KOPT-K1 (cell line): Measurements from ENCODE around the gene TOR4A.
A peak's percentile ranks its signal among the peaks of the same experiment; 100 is the strongest.

Experiments used
- H3K27ac ChIP-seq: fragments of 200-600 bp; sonication (generic); 2 replicates; pipeline ENCODE4 v1.5.1; 2016; ENCODE audit warnings: antibody characterized with exemption, mild to moderate bottlenecking, low read depth, low read length; ENCODE audit not compliant: poor library complexity, severe bottlenecking
- H3K36me3 ChIP-seq: fragments of 200-600 bp; sonication (generic); 2 replicates; pipeline ENCODE4 v1.5.1; 2017; ENCODE audit warnings: antibody characterized with exemption, mild to moderate bottlenecking, low read length, moderate library complexity; ENCODE audit not compliant: insufficient read depth
- H3K9me3 ChIP-seq: fragments of 200-600 bp; sonication (generic); 2 replicates; pipeline ENCODE4 v1.5.1; 2017; ENCODE audit warnings: antibody characterized with exemption, low read length, mild to moderate bottlenecking; ENCODE audit not compliant: insufficient read depth, poor library complexity, severe bottlenecking

The TOR4A gene

DNA sequence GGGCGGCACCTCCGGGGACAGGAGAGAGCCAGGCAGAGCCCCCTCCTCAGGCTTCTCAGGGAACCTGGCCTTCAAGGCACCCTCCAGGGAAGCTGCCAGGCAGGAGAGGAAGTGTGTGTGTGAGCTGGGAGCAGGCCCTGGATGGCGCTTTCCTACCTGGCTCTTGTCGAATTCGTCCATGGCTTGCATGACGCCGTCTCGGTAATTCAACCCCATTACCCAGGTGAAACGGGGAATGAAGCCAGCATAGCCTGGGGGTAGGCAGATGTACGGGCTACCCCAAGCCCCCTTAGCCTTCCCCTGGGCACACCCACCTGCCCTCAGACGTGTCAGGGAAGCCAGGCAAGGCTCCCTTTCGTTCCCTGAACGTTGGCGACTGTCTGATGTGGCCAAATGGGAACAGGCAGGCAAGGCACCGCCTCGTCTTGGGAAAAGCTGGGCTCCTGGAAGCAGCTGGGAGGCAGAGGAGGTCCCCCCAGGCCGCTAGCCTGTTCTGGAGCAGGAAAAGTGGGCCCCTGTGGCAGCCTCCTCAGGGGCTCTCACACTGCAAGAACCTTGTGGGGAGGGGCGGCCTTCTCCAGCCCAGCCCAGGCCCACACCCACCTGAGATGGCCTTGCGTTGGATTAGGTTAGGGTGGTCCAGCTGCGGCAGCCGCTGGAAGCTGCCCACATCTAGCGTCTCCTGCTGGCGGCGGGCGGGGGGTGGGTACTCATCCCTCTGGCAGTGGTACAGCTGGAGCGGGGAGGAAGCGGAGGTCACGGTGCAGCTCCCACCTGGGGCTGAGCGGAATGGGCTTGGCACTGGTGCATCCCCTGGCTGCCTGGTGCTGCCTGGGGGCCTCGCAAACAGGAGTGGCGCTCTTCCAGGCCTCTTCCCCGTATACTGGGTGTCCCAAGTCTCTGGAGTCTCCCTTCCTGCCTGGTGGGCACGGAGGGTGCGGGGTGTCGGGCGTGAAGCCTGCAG is 32.8 kb upstream of the TOR4A start:
- Histone ChIP-seq H3K27ac (no peak overlapping the region), H3K9me3 (no peaks in the 10 kb centered on the region), H3K36me3 (peaks cover 23% of the 10 kb centered on the region)

DNA sequence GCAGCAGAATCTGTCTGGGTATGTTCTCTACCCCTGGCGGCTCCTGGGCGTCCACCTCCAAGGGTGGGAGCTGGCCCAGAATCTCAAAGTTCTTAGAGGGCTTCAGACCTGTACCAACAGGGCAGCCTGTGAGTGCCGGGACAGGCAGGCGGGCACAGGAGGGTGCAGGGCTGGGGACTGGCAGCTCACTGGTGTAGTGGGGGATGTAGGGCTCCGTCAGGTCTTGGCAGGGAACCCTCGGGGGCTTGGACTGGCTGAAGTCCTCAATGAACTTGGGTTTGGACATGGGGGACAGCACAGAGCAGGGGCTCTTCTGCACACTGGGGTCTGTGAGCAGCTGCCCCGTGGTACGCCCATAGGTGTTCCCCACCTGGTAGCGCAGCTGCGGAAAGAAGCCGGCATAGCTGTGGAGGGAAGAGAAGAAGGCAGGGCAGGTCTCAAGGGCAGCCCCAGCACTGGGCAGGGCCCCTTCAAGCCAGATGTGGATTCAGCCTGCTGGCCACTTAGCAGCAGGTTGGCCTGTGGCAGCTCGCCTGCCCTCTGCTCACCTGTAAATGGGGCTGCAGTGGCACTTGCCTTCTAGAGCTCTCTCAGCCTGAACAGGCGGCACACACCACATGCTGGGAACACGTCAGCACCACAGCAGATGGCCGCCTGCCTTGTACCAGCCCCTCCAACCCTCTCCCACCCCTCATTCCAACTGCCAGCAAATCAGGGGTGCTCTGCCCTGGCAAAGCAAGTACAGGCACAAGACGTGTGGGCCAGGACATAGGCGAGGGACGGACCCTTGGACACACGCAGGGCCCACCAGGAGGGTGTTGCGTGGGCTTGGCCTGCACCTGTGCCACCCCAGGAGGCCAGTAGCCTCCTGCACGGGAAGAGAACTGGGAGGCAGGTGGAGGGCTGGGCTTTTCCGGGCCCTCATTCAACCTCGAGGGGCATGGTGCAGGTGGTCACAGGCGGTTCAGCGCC is 31.8 kb upstream of the TOR4A start:
- Histone ChIP-seq H3K9me3 (no peaks in the 10 kb centered on the region), H3K36me3 (peaks cover 23% of the 10 kb centered on the region), H3K27ac (no peak overlapping the region)

DNA sequence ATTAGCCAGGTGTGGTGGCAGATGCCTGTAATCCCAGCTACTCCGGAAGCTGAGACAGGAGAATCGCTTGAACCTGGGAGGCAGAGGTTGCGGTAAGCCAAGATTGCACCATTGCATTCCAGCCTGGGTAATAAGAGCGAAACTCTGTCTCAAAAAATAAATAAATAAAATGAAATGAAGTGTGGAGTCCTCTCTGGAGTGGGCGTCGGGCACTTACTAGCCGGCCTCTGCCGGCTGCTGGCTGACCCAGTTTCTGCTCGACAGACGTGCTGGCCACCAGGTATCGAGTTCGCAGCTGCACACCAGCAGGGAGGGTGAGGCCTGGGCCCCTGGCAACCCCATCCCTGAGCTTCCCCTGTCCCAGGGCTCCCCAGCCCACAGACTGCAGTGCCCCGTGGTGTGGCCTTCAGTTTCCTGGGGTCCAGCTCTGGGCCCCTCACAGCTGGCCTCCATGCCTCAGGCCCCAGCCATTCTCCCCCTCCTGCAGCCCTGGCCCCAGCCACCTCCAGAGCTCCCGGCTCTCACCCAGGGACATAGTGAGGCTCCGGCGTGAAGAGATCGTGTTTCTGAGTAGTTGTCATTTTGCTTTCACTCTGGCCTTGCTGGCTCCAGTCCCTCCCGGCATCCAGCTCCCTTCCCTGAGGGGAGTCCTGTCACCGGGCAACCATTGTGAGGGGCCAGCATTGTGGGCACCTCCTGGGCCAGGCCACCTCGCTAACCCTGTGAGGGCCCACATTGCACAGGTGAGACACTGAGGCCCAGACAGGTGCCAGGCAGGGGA is 30.2 kb upstream of the TOR4A start:
- H3K36me3 ChIP-seq = peaks cover 18% of the 10 kb centered on the region
- H3K9me3 ChIP-seq = no peaks in the 10 kb centered on the region
- no peak overlapping the region for H3K27ac ChIP-seq

DNA sequence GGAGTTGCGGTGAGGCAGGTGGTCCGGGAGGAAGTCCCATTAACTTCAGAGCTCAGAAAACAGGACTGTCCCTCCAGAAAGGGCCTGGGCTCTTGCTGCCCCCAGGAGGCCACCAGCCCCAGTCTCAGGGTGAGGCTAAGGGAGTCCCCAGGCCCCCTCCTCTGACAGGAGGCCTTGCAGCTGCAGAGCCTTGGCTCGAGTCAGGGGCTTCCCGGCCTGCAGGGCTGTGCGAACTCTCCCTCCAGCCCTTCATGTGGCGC is 29.7 kb upstream of the TOR4A start:
- peaks cover 13% of the 10 kb centered on the region for H3K36me3 ChIP-seq
- H3K27ac ChIP-seq = no peak overlapping the region
- H3K9me3 ChIP-seq = no peaks in the 10 kb centered on the region

DNA sequence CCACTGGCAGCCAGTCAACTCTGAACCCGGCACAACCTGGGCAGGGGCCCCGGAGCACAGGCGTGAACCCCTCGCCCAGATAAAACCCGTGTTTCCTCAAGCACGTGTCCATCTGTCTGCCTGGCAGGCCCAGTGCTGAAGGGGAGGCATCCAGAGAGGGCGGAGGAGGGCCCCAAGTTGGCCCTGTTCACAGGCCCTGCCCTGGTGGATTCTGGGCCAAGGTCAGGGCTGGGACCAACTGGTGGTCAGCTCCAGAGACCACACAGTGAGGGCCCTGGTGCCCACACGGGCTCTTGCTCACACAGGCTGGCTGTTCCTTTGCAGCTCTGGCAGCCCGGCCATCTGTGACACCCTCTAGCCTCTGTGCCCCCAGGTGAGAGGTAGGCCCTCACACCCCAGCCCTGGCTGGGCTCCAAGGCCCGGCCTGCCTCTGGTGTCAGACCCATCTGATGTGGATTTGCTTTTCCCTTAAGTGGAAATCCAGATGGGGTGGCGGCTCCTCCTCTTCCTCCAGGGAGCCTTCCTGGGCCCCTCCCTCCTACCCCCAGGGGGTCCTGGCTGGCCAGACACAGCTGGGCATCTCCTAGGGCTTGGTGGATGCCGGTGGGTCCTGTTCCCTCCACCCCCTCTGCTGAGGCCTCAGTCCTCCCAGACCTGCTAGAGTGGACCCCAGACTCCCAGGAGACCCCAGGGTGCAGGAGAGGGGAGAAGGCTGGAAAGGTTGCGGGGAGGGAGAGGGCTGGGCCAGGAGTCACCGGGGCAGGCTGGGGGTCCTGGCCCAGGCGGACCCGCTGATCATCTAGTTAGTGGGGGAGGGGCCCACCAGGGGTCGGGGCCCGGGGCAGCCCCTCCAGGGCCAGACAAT is 27.0 kb upstream of the TOR4A start:
- Histone ChIP-seq H3K36me3 (no peaks in the 10 kb centered on the region), H3K9me3 (no peaks in the 10 kb centered on the region), H3K27ac (no peak overlapping the region)

DNA sequence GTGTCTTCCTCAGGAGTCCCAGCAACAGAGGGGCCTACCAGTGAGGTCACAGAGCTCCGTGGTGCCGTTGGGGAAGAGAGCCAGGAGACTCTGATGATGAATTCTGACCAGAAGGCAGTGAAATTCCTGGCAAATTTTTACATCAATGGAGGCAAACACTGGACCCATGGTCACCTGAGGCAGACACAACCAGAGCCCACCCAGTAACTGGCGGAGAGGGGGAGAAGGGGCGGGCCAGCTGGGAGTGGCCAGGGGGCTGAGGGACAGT is 26.4 kb upstream of the TOR4A start, which contains the start of gene STPG3:
Gene STPG3, plus strand, starts transcription at position 93 of the 268 bp plus-strand sequence. Its CDS starts 1 bp downstream, at position 94.
- Histone ChIP-seq H3K36me3 (no peaks in the 10 kb centered on the region), H3K27ac (no peak within 1 kb of the TSS)

DNA sequence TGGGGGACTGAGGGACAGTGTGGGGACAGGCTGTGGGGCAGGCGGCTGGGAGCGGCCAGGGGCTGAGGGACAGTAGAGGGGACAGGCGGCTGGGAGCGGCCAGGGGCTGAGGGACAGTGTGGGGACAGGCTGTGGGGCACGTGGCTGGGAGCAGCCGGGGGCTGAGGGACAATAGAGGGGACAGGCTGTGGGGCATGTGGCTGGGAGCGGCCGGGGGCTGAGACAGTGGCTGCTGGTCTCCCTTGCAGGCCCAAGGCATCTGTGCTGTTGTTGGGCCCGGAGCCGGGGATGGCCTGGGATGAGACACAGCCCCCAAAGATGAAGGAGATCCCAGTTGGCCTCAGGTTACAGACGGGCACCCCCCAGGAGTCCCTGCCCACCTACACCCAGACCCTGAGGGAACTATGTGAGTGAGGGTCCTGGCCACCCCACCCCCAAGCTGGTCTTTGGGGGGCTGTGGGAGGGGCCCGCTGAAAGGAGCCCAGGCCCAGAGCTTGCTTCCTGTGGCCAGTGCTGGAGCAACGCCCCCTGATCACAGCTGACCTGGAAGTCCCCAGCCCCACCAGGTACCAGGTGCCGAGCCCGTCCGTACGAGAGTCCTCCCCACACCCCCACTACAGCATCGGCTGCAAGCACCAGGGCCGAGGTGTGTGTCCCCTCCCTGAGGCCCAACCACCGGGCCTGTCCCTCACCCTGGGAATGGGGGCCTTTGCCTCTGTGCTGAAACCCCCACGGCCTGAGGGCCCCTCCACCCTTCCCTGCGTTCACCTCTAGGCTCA is 25.8 kb upstream of the TOR4A start:
- peaks cover 3% of the 10 kb centered on the region; the same call in 1 of the 2 replicates for H3K36me3 ChIP-seq
- H3K9me3 ChIP-seq = no peaks in the 10 kb centered on the region
- H3K27ac ChIP-seq = no peak overlapping the region

More for the DNA sequence above, 26.4 kb upstream of the TOR4A start, which contains the start of gene STPG3:
- H3K9me3 ChIP-seq = no peaks in the 10 kb centered on the region

DNA sequence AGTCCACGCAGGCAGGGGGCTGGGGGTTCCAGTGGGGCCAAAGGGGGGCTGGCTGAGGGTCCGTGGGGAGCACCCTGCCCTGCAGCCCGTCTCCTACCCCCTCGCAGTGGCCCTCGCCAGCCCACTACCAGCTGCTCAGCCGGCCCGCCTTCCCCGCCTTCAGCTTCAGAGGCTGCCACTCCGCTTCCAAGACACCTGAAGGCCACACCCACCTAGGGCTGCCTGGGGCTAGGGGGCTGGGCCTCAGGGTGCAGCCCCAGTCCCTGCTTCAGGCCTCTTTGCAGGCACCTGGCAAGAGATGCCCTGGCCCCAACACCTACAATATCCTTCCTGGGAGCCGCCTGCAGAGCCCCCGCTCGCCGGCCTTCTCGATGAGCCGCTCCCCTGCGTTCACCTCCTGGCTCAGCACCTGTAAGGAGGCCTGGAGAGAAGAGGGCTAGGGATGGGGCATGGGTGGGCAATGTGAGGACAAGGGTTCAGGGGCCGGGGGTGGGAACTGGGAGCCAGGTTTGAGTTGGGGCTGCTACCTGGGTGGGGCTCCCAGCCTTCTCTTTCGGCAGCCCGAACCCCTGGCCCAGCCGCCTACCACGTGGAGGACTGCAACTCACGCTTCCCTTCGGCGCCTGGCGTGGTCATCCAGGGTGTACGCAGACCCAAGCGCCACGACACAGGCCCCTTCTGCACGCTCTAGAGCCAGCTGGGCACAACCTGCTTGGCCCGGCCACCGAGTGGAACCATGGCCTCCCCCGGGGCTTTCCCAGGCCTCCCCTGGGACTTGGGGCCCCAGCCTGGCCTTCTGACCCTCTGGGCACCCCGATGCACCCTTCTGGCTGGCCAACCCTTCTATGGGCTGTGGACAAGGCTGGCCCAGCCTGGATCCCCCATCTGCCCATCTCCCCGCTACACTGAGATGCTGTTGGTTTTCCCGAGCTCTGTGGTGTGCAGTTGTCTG is 24.7 kb upstream of the TOR4A start:
- Histone ChIP-seq H3K27ac (no peak overlapping the region), H3K9me3 (no peaks in the 10 kb centered on the region), H3K36me3 (peaks cover 9% of the 10 kb centered on the region; the same call in 1 of the 2 replicates)

DNA sequence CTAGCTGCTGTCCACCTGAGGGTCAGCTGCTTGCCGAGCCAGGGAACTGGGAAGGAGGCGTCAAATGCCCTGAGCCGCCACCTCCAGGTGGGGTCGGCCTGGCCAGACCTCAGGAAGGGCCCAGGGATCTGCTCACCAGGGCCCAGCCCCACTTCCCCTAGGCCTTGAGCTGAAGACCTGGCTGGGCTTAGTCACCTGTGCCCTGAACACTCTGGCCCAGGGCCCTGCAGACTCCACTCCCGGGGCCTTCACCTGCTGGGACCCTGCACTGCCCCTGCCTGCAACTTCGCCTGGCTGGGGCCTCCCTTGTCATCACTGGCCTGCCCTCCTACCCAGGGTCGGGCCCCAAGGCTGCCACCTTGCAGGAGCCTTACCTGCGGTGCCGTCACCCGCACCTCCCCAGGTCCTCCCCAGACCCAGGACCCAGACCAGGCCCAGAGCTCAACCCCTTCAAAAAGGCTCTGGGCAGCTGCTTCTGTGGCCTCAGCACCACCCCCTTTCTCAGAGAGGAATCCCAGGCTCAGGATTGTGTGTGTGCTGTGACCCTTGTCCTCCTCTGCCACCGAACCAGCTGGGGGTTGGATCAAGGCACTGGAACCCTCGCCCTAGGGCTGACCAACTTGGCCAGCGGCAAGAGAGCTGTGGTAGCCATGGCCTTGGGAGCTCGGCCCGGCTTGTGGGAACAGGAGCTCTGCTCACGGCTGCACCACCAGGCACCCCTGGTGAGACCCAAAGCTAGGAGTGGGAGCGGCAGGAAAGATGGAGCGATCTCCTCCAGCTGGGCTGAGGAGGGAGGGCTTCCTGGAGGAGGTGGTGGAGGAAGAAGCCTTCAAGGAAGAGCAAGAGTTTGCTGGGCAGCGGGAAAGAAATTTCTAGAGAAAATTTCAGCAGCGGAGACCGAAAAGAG is 23.6 kb upstream of the TOR4A start:
- Histone ChIP-seq H3K36me3 (peaks cover 14% of the 10 kb centered on the region; the same call in 1 of the 2 replicates), H3K27ac (no peak overlapping the region), H3K9me3 (no peaks in the 10 kb centered on the region)

DNA sequence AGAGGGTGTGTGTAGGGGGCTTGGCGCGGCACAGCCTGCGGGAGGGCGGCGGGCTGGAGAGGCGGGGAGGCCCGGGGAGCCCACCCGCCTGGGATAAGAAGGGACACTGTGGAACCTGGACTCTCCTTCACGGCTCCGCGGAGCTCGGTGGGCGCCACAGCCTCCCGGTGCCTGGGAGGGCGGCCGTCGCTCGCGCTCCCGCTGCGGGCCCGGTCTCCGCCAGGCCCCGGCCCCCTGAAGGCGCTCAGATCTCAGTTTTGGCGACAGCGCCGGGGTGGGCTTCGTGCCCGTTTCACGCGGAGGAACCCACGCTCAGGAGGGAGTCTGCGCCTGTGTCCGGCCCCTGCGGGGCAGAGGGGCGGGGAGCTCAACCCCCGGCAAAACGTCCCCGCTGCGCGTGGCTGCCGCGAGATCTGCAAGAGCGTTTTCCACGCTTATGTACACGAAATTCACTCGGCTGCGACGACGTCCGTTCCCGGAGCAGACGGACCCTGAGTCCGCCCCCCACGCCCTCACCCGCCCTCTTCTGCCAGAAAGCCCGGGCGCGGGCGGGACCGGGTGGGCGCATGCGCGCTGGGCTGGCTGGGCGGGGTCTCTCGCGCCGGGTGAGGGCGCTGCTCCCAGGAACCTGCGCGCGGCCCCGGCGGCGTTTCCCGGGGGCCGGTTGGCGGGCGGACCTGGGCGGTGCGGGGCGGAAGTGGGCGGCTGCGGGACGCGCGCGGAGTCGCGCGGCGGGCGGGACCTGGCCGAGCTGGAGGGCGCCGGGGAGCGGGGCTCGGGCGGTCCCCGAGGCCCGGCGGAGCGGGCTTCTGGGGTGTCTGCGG is 22.7 kb upstream of the TOR4A start, which contains the start of gene NELFB:
Gene NELFB, plus strand, starts transcription at position 704 of the 824 bp plus-strand sequence.
- peak within 1 kb of the TSS; percentile 69 for H3K27ac ChIP-seq
- H3K9me3 ChIP-seq = no peaks in the 10 kb centered on the region
- H3K36me3 ChIP-seq = peaks cover 19% of the 10 kb centered on the region; the same call in 1 of the 2 replicates

DNA sequence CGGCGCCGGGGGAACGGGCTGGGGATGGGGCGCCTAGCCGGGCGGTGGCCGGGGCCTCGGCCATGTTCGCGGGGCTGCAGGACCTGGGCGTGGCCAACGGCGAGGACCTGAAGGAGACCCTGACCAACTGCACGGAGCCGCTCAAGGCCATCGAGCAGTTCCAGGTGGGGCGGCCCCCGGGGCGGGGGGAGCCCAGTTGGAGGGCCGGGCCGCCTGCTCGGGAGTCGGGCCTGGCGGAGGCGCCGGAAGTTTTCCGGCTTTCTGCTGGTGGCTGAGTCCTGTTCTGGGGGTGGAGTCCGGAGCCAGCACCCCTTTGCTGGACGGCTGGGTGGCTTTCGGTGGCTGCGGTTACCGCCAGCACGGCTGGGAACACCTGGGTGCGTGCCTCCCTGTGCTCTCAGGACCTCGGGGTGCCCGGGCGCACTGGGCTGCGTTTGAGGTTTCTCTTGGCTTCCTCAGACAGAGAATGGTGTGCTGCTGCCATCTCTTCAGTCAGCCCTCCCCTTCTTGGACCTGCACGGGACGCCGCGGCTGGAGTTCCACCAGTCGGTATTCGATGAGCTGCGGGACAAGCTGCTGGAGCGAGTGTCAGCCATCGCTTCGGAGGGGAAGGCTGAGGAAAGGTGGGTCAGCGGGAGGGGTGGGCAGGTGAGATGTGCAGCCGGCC is 21.9 kb upstream of the TOR4A start:
- H3K36me3 ChIP-seq = peaks cover 19% of the 10 kb centered on the region; the same call in 1 of the 2 replicates
- no peaks in the 10 kb centered on the region for H3K9me3 ChIP-seq
- peak overlapping the region; percentile 69 for H3K27ac ChIP-seq
